C4-2B (cell line): ENCODE data around the gene NUP98.

Source experiments
- ZFX ChIP-seq: fragments of 450-650 bp; IDR thresholded peaks from 2 replicates; pipeline ENCODE4 v1.6.1; 2017
- TF ChIP-seq, protein P1 (sequence below): fragments of 450-650 bp; conservative IDR thresholded peaks from 2 replicates; pipeline ENCODE4 v1.5.1; 2017; ENCODE audit warnings: mild to moderate bottlenecking

DNA sequence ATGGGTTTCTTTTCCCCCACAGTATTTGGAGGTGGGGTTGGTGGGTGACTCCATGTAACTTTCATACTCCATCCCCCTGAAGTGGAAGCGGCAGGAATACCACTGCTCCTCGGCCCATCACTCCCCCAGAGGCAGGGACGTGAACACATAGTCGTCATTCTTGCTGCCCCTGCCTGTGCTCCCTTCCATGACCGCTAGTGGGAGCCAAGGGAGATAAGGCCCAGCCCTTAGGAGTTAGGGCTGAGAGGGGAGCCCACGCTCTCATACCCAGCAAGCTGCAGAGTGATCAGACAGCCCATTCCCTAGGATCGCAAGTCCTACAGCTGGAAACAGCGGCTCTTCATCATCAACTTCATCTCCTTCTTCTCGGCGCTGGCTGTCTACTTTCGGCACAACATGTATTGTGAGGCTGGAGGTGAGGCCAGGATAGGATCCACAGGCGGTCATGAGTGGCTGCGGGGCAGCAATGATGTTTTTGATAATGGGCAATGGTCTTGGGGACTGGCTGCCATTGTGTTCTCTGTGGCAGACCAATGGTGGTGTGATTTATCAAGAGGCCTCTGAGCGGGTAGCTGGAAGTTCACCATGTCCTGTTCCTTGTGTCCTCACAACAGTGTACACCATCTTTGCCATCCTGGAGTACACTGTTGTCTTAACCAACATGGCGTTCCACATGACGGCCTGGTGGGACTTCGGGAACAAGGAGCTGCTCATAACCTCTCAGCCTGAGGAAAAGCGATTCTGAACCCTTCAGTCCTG, 27.5 kb upstream of the NUP98 start:
- TF ChIP-seq, protein P1, sequence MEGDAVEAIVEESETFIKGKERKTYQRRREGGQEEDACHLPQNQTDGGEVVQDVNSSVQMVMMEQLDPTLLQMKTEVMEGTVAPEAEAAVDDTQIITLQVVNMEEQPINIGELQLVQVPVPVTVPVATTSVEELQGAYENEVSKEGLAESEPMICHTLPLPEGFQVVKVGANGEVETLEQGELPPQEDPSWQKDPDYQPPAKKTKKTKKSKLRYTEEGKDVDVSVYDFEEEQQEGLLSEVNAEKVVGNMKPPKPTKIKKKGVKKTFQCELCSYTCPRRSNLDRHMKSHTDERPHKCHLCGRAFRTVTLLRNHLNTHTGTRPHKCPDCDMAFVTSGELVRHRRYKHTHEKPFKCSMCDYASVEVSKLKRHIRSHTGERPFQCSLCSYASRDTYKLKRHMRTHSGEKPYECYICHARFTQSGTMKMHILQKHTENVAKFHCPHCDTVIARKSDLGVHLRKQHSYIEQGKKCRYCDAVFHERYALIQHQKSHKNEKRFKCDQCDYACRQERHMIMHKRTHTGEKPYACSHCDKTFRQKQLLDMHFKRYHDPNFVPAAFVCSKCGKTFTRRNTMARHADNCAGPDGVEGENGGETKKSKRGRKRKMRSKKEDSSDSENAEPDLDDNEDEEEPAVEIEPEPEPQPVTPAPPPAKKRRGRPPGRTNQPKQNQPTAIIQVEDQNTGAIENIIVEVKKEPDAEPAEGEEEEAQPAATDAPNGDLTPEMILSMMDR, result peak; percentile 86
- TF ChIP-seq ZFX, result no peak
